ENCODE data around the gene CERK.

- TF ChIP-seq, protein P1, sequence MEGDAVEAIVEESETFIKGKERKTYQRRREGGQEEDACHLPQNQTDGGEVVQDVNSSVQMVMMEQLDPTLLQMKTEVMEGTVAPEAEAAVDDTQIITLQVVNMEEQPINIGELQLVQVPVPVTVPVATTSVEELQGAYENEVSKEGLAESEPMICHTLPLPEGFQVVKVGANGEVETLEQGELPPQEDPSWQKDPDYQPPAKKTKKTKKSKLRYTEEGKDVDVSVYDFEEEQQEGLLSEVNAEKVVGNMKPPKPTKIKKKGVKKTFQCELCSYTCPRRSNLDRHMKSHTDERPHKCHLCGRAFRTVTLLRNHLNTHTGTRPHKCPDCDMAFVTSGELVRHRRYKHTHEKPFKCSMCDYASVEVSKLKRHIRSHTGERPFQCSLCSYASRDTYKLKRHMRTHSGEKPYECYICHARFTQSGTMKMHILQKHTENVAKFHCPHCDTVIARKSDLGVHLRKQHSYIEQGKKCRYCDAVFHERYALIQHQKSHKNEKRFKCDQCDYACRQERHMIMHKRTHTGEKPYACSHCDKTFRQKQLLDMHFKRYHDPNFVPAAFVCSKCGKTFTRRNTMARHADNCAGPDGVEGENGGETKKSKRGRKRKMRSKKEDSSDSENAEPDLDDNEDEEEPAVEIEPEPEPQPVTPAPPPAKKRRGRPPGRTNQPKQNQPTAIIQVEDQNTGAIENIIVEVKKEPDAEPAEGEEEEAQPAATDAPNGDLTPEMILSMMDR (tag by site-specific recombination; IDR thresholded peaks at IDR 0.05) = no peak
- TF ChIP-seq ZFP3 (tag by site-specific recombination; IDR thresholded peaks at IDR 0.05; ENCODE audit: low read depth) = no peak
- no peak for TF ChIP-seq ZNF629 (tag by site-specific recombination; IDR thresholded peaks at IDR 0.05)
- TF ChIP-seq ZNF561 (tag by site-specific recombination; IDR thresholded peaks at IDR 0.05; ENCODE audit: borderline replicate concordance) = no peak
- TF ChIP-seq ZNF140 (tag by site-specific recombination; IDR thresholded peaks at IDR 0.05) = no peak
- TF ChIP-seq ZBTB21 (tag by site-specific recombination; IDR thresholded peaks at IDR 0.05) = no peak
- no peak for TF ChIP-seq TSHZ1 (tag by site-specific recombination; IDR thresholded peaks at IDR 0.05; ENCODE audit: borderline replicate concordance)
- TF ChIP-seq ZXDB (tag by site-specific recombination; IDR thresholded peaks at IDR 0.05) = no peak
- TF ChIP-seq, protein P2, sequence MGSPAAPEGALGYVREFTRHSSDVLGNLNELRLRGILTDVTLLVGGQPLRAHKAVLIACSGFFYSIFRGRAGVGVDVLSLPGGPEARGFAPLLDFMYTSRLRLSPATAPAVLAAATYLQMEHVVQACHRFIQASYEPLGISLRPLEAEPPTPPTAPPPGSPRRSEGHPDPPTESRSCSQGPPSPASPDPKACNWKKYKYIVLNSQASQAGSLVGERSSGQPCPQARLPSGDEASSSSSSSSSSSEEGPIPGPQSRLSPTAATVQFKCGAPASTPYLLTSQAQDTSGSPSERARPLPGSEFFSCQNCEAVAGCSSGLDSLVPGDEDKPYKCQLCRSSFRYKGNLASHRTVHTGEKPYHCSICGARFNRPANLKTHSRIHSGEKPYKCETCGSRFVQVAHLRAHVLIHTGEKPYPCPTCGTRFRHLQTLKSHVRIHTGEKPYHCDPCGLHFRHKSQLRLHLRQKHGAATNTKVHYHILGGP (tag by site-specific recombination; IDR thresholded peaks at IDR 0.05) = no peak
- TF ChIP-seq PRDM1 (tag by site-specific recombination; IDR thresholded peaks at IDR 0.05) = no peak
- no peak for TF ChIP-seq ZNF555 (tag by site-specific recombination; conservative IDR thresholded peaks at IDR 0.05)
- TF ChIP-seq ZNF24 (tag by site-specific recombination; IDR thresholded peaks at IDR 0.05) = no peak
- TF ChIP-seq ZNF792 (tag by site-specific recombination; IDR thresholded peaks at IDR 0.05) = no peak
Measured at GRCh38 chr22:46666577-46667244, 71.3 kb downstream of the CERK start.

All from HEK293 (cell line).